ENCODE measurements around the gene PLA2G2F.
A peak's percentile ranks its signal among the peaks of the same experiment; 100 is the strongest.

PLA2G2F gene

GRCh38 chr1:20150969-20151368, 11.8 kb downstream of the PLA2G2F start:
- Histone ChIP-seq H3K4me3 (ENCODE audit: low read depth, low read length) (no peak overlapping the region), H3K4me1 (ENCODE audit: control insufficient read depth, insufficient read depth, low read length) (no peaks in the 10 kb centered on the region), H3K36me3 (ENCODE audit: control insufficient read depth in 2 of 2, insufficient read depth in 1 of 2, low read length in 2 of 2) (no peaks in the 10 kb centered on the region), H3K27ac (ENCODE audit: extremely low read depth, low read depth, low read length) (no peak overlapping the region), H3K9me3 (ENCODE audit: control insufficient read depth, insufficient read depth, low read depth, low read length) (no peaks in the 10 kb centered on the region)
- ChIA-PET POLR2A (no interaction called here), CTCF (interaction anchor here (0.6 to 6.0 kb wide), 10 partner anchors 16 to 387 kb away, joined by 3 to 53 read pairs (median 4); no protein-coding TSS in a partner anchor)
- TF ChIP-seq ZNF174 (tag by site-specific recombination; IDR thresholded peaks at IDR 0.05), result no peak
- no peak for TF ChIP-seq ZNF26 (tag by site-specific recombination; IDR thresholded peaks at IDR 0.05)
- TF ChIP-seq ZNF521 (tag by site-specific recombination; IDR thresholded peaks at IDR 0.05), result no peak
- TF ChIP-seq, protein P1, sequence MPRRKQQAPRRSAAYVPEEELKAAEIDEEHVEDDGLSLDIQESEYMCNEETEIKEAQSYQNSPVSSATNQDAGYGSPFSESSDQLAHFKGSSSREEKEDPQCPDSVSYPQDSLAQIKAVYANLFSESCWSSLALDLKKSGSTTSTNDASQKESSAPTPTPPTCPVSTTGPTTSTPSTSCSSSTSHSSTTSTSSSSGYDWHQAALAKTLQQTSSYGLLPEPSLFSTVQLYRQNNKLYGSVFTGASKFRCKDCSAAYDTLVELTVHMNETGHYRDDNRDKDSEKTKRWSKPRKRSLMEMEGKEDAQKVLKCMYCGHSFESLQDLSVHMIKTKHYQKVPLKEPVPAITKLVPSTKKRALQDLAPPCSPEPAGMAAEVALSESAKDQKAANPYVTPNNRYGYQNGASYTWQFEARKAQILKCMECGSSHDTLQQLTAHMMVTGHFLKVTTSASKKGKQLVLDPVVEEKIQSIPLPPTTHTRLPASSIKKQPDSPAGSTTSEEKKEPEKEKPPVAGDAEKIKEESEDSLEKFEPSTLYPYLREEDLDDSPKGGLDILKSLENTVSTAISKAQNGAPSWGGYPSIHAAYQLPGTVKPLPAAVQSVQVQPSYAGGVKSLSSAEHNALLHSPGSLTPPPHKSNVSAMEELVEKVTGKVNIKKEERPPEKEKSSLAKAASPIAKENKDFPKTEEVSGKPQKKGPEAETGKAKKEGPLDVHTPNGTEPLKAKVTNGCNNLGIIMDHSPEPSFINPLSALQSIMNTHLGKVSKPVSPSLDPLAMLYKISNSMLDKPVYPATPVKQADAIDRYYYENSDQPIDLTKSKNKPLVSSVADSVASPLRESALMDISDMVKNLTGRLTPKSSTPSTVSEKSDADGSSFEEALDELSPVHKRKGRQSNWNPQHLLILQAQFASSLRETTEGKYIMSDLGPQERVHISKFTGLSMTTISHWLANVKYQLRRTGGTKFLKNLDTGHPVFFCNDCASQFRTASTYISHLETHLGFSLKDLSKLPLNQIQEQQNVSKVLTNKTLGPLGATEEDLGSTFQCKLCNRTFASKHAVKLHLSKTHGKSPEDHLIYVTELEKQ (tag by site-specific recombination; IDR thresholded peaks at IDR 0.05; ENCODE audit: borderline replicate concordance), result no peak
- no peak for TF ChIP-seq ZNF529 (tag by site-specific recombination; IDR thresholded peaks at IDR 0.05; ENCODE audit: insufficient replicate concordance)
- no peak for TF ChIP-seq ZNF837 (tag by site-specific recombination; IDR thresholded peaks at IDR 0.05)
- no peak for TF ChIP-seq ZNF148 (tag by site-specific recombination; IDR thresholded peaks at IDR 0.05; ENCODE audit: borderline replicate concordance)
- TF ChIP-seq KLF7 (tag by site-specific recombination; IDR thresholded peaks at IDR 0.05; ENCODE audit: borderline replicate concordance), result no peak
- no peak for TF ChIP-seq ZNF169 (tag by site-specific recombination; IDR thresholded peaks at IDR 0.05)
- no peak for TF ChIP-seq ZNF324 (tag by site-specific recombination; IDR thresholded peaks at IDR 0.05)
- TF ChIP-seq YY1 (tag by site-specific recombination; IDR thresholded peaks at IDR 0.05), result no peak
- TF ChIP-seq ZNF398 (tag by site-specific recombination; IDR thresholded peaks at IDR 0.05), result no peak
- TF ChIP-seq ZNF776 (tag by site-specific recombination; IDR thresholded peaks at IDR 0.05; ENCODE audit: borderline replicate concordance), result no peak
- no peak for TF ChIP-seq ZXDB (tag by site-specific recombination; IDR thresholded peaks at IDR 0.05)

DNA sequence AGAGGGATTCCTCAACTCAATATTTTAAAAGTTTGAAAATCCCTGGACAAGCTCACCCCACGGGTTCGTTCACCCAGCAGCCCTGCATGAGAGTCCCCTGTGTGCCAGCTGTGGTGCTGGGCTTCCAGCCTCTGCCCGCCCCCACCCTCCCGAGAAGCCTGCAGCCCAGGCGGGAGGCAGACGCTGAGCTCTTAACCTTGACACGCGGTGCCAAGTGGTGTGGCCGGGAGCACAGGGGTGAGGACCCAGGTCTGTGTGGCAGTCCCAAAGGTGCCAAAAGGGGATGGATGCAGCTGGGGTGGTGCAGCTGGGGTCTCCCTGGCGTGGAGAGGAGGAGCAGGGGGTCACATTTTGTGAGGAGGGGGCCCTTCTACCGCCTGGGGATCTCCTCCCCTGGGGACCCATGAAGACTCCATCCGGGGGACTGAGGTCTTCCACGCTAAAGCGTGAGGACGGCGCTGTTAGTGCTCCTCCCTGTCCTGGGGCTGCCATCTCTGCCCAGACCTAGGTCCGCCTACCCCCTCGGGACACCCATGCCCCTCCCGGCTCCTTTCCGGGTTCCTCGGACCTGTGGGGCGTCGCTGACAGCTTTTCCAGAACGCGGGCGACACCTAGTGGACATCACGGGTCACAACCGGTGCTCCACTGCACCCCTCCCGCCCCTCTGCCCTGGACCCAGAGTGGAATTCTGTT, 12.9 kb downstream of the PLA2G2F start:
- no peaks in the 10 kb centered on the region for H3K4me1 ChIP-seq (ENCODE audit: control insufficient read depth, insufficient read depth, low read length)
- H3K4me3 ChIP-seq (ENCODE audit: low read depth, low read length), result no peak overlapping the region; the same call in 1 of the 2 replicates
- no peaks in the 10 kb centered on the region for H3K36me3 ChIP-seq (ENCODE audit: control insufficient read depth in 2 of 2, insufficient read depth in 1 of 2, low read length in 2 of 2)
- H3K9me3 ChIP-seq (ENCODE audit: control insufficient read depth, insufficient read depth, low read depth, low read length), result no peaks in the 10 kb centered on the region
- POLR2A ChIA-PET, result interaction anchor here (0.5 to 0.7 kb wide), 3 partner anchors 50 to 313 kb away, joined by 3 to 4 read pairs (median 3); no protein-coding TSS in a partner anchor
- H3K27ac ChIP-seq (ENCODE audit: extremely low read depth, low read depth, low read length), result no peak overlapping the region
- CTCF ChIA-PET, result interaction anchor here (0.6 to 6.0 kb wide), 22 partner anchors 8 to 490 kb away, joined by 3 to 53 read pairs (median 4); no protein-coding TSS in a partner anchor
- TF ChIP-seq KLF8 (tag by site-specific recombination; IDR thresholded peaks at IDR 0.05) (peak; percentile 44; the same call in 1 of the 2 replicates), ZNF558 (tag by site-specific recombination; IDR thresholded peaks at IDR 0.05) (no peak), ZBTB44 (tag by site-specific recombination; IDR thresholded peaks at IDR 0.05) (no peak), FEZF1 (tag by site-specific recombination; IDR thresholded peaks at IDR 0.05) (no peak)
- TF ChIP-seq, protein P2, sequence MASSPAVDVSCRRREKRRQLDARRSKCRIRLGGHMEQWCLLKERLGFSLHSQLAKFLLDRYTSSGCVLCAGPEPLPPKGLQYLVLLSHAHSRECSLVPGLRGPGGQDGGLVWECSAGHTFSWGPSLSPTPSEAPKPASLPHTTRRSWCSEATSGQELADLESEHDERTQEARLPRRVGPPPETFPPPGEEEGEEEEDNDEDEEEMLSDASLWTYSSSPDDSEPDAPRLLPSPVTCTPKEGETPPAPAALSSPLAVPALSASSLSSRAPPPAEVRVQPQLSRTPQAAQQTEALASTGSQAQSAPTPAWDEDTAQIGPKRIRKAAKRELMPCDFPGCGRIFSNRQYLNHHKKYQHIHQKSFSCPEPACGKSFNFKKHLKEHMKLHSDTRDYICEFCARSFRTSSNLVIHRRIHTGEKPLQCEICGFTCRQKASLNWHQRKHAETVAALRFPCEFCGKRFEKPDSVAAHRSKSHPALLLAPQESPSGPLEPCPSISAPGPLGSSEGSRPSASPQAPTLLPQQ (tag by site-specific recombination; IDR thresholded peaks at IDR 0.05), result 0 out of 2 replicates have a peak, but pooled peaks have one; percentile 37

Data from HEK293 (cell line).